Neural progenitor cell (in vitro differentiated cells): ENCODE measurements around the gene VTI1A. TPM values are rescaled to one million over a fixed set of nuclear protein-coding genes. Genes with fewer than 3 reads are reported as not detected.

Experiments used
- DNase-seq: peaks from one replicate; pipeline ENCODE4 v3.0.0-alpha.2; 2016; ENCODE audit warnings: low spot score
- H2AFZ ChIP-seq: fragments of 200-600 bp; sonication (generic); replicated peaks from 2 replicates; pipeline ENCODE4 v1.6.1; 2016; ENCODE audit warnings: antibody characterized with exemption
- H3F3A ChIP-seq: fragments of 200-600 bp; sonication (generic); 2 replicates; pipeline ENCODE4 v1.6.1; 2016; ENCODE audit warnings: antibody characterized with exemption, low read depth
- H3K27ac ChIP-seq: fragments of 200-600 bp; sonication (generic); 2 replicates; pipeline ENCODE4 v1.5.1; 2016; ENCODE audit warnings: mild to moderate bottlenecking
- H3K27me3 ChIP-seq: fragments of 200-600 bp; sonication (generic); 2 replicates; pipeline ENCODE4 v1.6.1; 2016; ENCODE audit warnings: mild to moderate bottlenecking, moderate library complexity
- H3K36me3 ChIP-seq: fragments of 200-600 bp; sonication (generic); 2 replicates; pipeline ENCODE4 v1.5.1; 2016
- H3K4me1 ChIP-seq: fragments of 200-600 bp; sonication (generic); 2 replicates; pipeline ENCODE4 v1.6.1; 2016; ENCODE audit warnings: mixed run types
- H3K4me2 ChIP-seq: fragments of 200-600 bp; sonication (generic); 2 replicates; pipeline ENCODE4 v1.6.1; 2016
- H3K4me3 ChIP-seq: fragments of 200-600 bp; sonication (generic); 2 replicates; pipeline ENCODE4 v1.5.1; 2016
- H3K79me2 ChIP-seq: fragments of 200-600 bp; sonication (generic); 2 replicates; pipeline ENCODE4 v1.6.1; 2016; ENCODE audit warnings: low read depth
- H3K9ac ChIP-seq: fragments of 200-600 bp; sonication (generic); 2 replicates; pipeline ENCODE4 v1.6.1; 2016
- H3K9me3 ChIP-seq: fragments of 200-600 bp; sonication (generic); 2 replicates; pipeline ENCODE4 v1.5.1; 2016; ENCODE audit warnings: low read depth
- H4K20me1 ChIP-seq: fragments of 200-600 bp; sonication (generic); 2 replicates; pipeline ENCODE4 v1.6.1; 2016; ENCODE audit warnings: low read depth
- H3K27ac Mint-ChIP-seq: 3 replicates; pipeline ENCODE4 v1.8.0; 2021; ENCODE audit warnings: mixed read lengths
- H3K27me3 Mint-ChIP-seq: 2 replicates; pipeline ENCODE4 v1.8.0; 2022; ENCODE audit warnings: low read depth, mild to moderate bottlenecking, inconsistent platforms, moderate library complexity, mixed read lengths; ENCODE audit not compliant: insufficient read depth
- H3K36me3 Mint-ChIP-seq: 3 replicates; pipeline ENCODE4 v1.8.0; 2021; ENCODE audit warnings: mixed read lengths
- H3K4me1 Mint-ChIP-seq: 3 replicates; pipeline ENCODE4 v1.8.0; 2021; ENCODE audit warnings: mixed read lengths
- H3K4me3 Mint-ChIP-seq: 3 replicates; pipeline ENCODE4 v1.8.0; 2021; ENCODE audit warnings: mild to moderate bottlenecking, moderate library complexity, mixed read lengths
- H3K9me3 Mint-ChIP-seq: 3 replicates; pipeline ENCODE4 v1.8.0; 2020; ENCODE audit warnings: mixed read lengths
- EZH2 ChIP-seq: fragments of 200-600 bp; sonication (generic); IDR thresholded peaks from 2 replicates; pipeline ENCODE4 v1.6.1; 2017; ENCODE audit warnings: antibody characterized with exemption, mild to moderate bottlenecking, moderate library complexity
- EZH2phosphoT487 ChIP-seq: fragments of 200-600 bp; sonication (generic); IDR thresholded peaks from 2 replicates; pipeline ENCODE4 v1.6.1; 2017; ENCODE audit warnings: antibody characterized with exemption
- total RNA-seq: library from RNA; depleted of rRNA; stranded (reverse); fragments of >200 nt; gene quantifications from 2 replicates; pipeline ENCODE4 v1.2.3, GENCODE V29; 2015; ENCODE audit warnings: low replicate concordance
- TF ChIP-seq, protein P1 (sequence below): fragments of 200-600 bp; sonication (generic); IDR thresholded peaks from 2 replicates; pipeline ENCODE4 v1.5.1; 2017; ENCODE audit warnings: antibody characterized with exemption, mild to moderate bottlenecking

VTI1A gene
- total RNA-seq, 1 donor from 2014 or later, result 28.8 TPM

DNA sequence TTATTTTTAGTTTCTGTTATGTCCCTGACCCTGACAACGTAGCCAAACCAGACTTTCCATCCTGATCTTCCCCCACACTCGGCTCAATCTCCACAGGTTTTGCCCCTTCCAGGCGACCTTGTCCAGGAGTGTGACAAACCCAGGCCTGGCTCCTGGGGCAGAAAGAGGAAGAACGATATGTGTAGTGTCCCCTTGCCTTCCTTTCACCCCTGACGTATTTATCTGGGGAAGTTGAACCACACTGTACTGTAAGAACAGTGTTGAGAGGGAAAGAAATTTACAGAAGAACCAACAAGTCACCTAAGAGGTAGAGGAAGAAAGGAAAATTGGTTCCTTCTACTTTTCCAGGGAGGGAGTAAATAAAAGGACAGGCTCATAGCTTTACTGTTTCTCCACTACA lies 158.0 kb downstream of the VTI1A start:
- H3K9me3 Mint-ChIP-seq, result no peaks in the 10 kb centered on the region
- no peak for DNase-seq
- no peaks in the 10 kb centered on the region for H3K4me1 ChIP-seq
- no peak overlapping the region for H3K4me2 ChIP-seq
- no peaks in the 10 kb centered on the region for H3K79me2 ChIP-seq
- H4K20me1 ChIP-seq, result no peaks in the 10 kb centered on the region
- no peaks in the 10 kb centered on the region for H3K27me3 ChIP-seq
- H3K4me1 Mint-ChIP-seq, result peaks cover 5% of the 10 kb centered on the region
- no peak overlapping the region for H3K4me3 Mint-ChIP-seq
- no peaks in the 10 kb centered on the region for H3F3A ChIP-seq
- H3K27ac ChIP-seq, result no peak overlapping the region
- no peaks in the 10 kb centered on the region for H3K36me3 ChIP-seq
- H3K27me3 Mint-ChIP-seq, result peaks cover 2% of the 10 kb centered on the region
- no peaks in the 10 kb centered on the region for H3K9me3 ChIP-seq
- TF ChIP-seq EZH2phosphoT487 (no peak), EZH2 (no peak)
- TF ChIP-seq, protein P1, sequence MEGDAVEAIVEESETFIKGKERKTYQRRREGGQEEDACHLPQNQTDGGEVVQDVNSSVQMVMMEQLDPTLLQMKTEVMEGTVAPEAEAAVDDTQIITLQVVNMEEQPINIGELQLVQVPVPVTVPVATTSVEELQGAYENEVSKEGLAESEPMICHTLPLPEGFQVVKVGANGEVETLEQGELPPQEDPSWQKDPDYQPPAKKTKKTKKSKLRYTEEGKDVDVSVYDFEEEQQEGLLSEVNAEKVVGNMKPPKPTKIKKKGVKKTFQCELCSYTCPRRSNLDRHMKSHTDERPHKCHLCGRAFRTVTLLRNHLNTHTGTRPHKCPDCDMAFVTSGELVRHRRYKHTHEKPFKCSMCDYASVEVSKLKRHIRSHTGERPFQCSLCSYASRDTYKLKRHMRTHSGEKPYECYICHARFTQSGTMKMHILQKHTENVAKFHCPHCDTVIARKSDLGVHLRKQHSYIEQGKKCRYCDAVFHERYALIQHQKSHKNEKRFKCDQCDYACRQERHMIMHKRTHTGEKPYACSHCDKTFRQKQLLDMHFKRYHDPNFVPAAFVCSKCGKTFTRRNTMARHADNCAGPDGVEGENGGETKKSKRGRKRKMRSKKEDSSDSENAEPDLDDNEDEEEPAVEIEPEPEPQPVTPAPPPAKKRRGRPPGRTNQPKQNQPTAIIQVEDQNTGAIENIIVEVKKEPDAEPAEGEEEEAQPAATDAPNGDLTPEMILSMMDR, result no peak
- peaks cover 2% of the 10 kb centered on the region for H3K36me3 Mint-ChIP-seq
- H3K27ac Mint-ChIP-seq, result peak overlapping the region; percentile 59
- H3K4me3 ChIP-seq, result no peak overlapping the region
- H3K9ac ChIP-seq, result no peak overlapping the region
- no peak overlapping the region for H2AFZ ChIP-seq

DNA sequence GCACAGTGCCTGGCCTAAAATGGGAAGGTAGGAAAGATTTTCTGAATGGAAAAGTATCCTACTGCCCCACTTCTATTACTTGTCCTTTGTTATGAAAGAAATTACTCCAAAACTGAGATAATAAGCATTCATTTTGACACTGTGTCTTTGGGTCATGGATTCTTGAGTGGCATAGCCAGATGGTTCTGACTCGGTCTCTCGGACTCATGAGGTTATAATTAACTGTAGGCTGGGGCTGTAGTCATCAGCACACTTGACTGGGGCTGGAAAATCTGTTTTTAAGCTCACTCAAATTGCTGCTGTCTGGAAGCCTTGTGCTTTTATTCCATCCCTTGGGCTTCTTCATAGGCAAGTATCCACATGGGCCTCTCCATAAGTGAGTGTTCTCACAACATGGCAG lies 160.5 kb downstream of the VTI1A start:
- Histone ChIP-seq H2AFZ (no peak overlapping the region), H3K4me3 (no peak overlapping the region), H3K79me2 (no peaks in the 10 kb centered on the region), H3K9ac (no peak overlapping the region), H3K27me3 (no peaks in the 10 kb centered on the region), H3K4me1 (no peaks in the 10 kb centered on the region), H3F3A (no peaks in the 10 kb centered on the region), H4K20me1 (no peaks in the 10 kb centered on the region), H3K27ac (no peak overlapping the region), H3K4me2 (no peak overlapping the region), H3K9me3 (no peaks in the 10 kb centered on the region), H3K36me3 (no peaks in the 10 kb centered on the region)
- H3K27ac Mint-ChIP-seq, result no peak overlapping the region
- H3K9me3 Mint-ChIP-seq, result no peaks in the 10 kb centered on the region
- peaks cover 2% of the 10 kb centered on the region for H3K27me3 Mint-ChIP-seq
- no peak for DNase-seq
- H3K4me3 Mint-ChIP-seq, result no peak overlapping the region
- TF ChIP-seq EZH2 (no peak), EZH2phosphoT487 (no peak)
- TF ChIP-seq, protein P1, result no peak
- H3K4me1 Mint-ChIP-seq, result peaks cover 5% of the 10 kb centered on the region
- H3K36me3 Mint-ChIP-seq, result peaks cover 2% of the 10 kb centered on the region

DNA sequence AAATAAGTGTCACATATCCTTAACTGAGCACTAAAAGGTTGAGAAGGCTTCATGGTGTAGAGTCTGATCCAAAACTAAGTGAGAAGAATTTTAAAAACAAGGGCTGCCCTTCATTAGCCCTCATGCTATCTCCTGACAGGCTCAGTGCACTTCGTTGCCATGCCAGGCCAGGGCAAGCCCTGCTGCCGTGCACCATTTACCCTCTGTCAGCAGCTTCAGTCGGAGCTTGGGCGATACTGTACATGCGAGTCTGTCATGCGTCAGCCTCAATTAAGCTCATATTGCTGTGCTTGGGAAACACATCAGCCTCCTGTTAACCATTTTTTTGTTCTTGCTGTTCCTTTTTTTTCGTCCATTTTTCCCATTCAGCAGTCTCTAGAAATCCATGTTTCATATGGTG lies 166.6 kb downstream of the VTI1A start:
- no peaks in the 10 kb centered on the region for H3K9me3 ChIP-seq
- H4K20me1 ChIP-seq, result no peaks in the 10 kb centered on the region
- no peak overlapping the region for H2AFZ ChIP-seq
- H3K4me1 Mint-ChIP-seq, result no peaks in the 10 kb centered on the region
- no peak overlapping the region for H3K4me3 Mint-ChIP-seq
- H3K27me3 Mint-ChIP-seq, result peaks cover 2% of the 10 kb centered on the region
- no peak overlapping the region for H3K9ac ChIP-seq
- H3K27ac ChIP-seq, result no peak overlapping the region
- TF ChIP-seq EZH2 (no peak), EZH2phosphoT487 (no peak)
- TF ChIP-seq, protein P1, result no peak
- no peak overlapping the region for H3K4me3 ChIP-seq
- DNase-seq, result no peak
- peaks cover 4% of the 10 kb centered on the region for H3K36me3 ChIP-seq
- H3K36me3 Mint-ChIP-seq, result peaks cover 2% of the 10 kb centered on the region
- H3K9me3 Mint-ChIP-seq, result peaks cover 11% of the 10 kb centered on the region
- no peak overlapping the region for H3K27ac Mint-ChIP-seq
- no peaks in the 10 kb centered on the region for H3F3A ChIP-seq
- no peak overlapping the region for H3K4me2 ChIP-seq
- H3K27me3 ChIP-seq, result no peaks in the 10 kb centered on the region
- no peaks in the 10 kb centered on the region for H3K4me1 ChIP-seq
- H3K79me2 ChIP-seq, result no peaks in the 10 kb centered on the region

DNA sequence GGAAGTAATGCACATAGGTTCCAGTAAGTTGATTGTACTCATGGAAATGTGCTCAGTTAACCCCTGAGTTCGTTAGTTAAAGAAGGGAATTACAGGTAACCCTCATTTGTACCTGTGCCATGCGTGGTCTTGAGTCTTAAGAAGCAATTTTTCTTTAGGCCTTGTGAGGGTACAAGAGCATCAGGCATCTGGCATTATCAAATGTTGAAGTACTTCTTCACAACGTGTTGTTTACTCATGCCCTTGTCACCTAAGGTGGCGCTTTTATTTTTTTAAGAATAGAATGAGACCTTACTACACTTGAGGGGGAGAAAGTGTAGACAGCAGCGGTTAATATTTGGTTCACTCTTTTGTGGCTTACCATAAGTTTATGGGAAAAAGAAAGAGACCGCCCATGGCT lies 167.1 kb downstream of the VTI1A start:
- TF ChIP-seq, protein P1, result no peak
- TF ChIP-seq EZH2phosphoT487 (no peak), EZH2 (no peak)

More for the DNA sequence above, 167.1 kb downstream of the VTI1A start:
- Mint-ChIP-seq H3K4me1 (no peaks in the 10 kb centered on the region), H3K27me3 (peaks cover 2% of the 10 kb centered on the region), H3K9me3 (peaks cover 11% of the 10 kb centered on the region), H3K27ac (no peak overlapping the region), H3K4me3 (no peak overlapping the region), H3K36me3 (peaks cover 2% of the 10 kb centered on the region)
- Histone ChIP-seq H3K27ac (no peak overlapping the region), H4K20me1 (no peaks in the 10 kb centered on the region), H3K4me3 (no peak overlapping the region), H3K9me3 (no peaks in the 10 kb centered on the region), H3K36me3 (peaks cover 4% of the 10 kb centered on the region), H2AFZ (no peak overlapping the region), H3K79me2 (no peaks in the 10 kb centered on the region), H3K4me2 (no peak overlapping the region), H3K4me1 (no peaks in the 10 kb centered on the region), H3F3A (no peaks in the 10 kb centered on the region), H3K9ac (no peak overlapping the region), H3K27me3 (no peaks in the 10 kb centered on the region)
- no peak for DNase-seq
